ENCODE measurements around the gene FNIP1.

DNA sequence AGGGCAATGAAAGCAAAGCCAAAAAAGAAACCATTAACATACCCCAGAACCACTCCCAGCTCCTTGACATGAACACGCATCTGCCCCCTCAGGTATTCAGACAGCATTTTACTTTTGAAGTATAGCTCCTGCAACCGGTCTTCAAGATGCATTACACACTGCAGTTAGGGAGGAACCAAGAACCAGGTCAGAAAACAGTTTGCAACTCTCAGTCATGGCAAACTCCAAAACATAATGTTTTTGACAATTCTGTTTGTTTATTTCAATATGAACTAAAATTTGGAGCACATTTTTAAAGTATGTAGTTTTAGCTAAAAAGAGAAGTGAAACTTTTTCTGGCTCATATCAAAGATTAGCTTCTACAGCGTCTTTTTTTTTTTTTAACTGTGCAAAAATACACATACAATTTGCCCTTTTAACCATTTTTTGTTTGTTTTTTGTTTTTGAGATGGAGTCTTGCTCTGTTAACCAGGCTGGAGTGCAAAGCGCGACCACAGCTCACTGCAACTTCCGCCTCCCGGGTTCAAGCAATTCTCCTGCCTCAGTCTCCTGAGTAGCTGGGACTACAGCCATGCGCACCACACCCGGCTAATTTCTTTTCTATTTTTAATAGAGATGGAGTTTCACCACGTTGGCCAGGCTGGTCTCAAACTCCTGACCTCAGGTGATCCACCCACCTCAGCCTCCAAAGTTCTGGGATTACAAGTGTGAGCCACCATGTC, 149.6 kb downstream of the FNIP1 start:
- TF ChIP-seq TARDBP (IDR thresholded peaks at IDR 0.05) (no peak), FOXA1 (IDR thresholded peaks at IDR 0.05) (no peak)

Measured in HEK293T (cell line).